ENCODE measurements around the gene RAET1G. TPM values are rescaled to one million over a fixed set of nuclear protein-coding genes. Genes with fewer than 3 reads are reported as not detected.
A peak's percentile ranks its signal among the peaks of the same experiment; 100 is the strongest.
"Not testable (repeated sequence)": the region's sequence is repeated elsewhere in the genome, so short reads cannot be mapped to it uniquely, and the experiment has no call there.

Gene RAET1G
- total and polyA plus RNA-seq, 2 of the 13 experiments (the other 11 are each of a cell fraction or from before 2014, with no cell fraction given), result not detected

GRCh38 chr6:149895048-149895590, 27.8 kb downstream of the RAET1G start (continued):
- no peak for TF ChIP-seq ZIK1 (CRISPR knock-in tag; IDR thresholded peaks at IDR 0.05; ENCODE audit: borderline replicate concordance, low read depth)

DNA sequence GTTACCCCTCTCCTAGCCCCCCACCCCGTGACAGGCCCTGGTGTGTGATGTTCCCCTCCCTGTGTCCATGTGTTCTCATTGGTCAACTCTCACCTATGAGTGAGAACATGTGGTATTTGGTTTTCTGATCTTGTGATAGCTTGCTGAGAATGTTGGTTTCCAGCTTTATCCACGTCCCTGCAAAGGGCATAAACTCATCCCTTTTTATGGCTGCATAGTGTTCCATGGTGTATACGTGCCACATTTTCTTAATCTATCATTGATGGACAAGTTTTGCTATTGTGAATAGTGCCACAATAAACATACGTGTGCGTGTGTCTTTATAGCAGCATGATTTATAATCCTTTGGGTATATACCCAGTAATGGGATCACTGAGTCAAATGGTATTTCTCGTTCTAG, 31.1 kb downstream of the RAET1G start:
- H3K79me2 ChIP-seq (ENCODE audit: insufficient read depth, low read length); H3K9ac ChIP-seq (ENCODE audit: insufficient read depth, low read depth, low read length); POLR2A ChIA-PET; H3K4me2 ChIP-seq (ENCODE audit: low read depth, low read length); BruUV-seq (replicated peaks); H3K36me3 ChIP-seq (replicated peaks in 1 of 2; ENCODE audit: control insufficient read depth in 1 of 2, insufficient read depth in 2 of 2, low read length in 2 of 2); CTCF ChIA-PET (ENCODE audit: low intra/inter-chr PET ratio, low total read pairs); H3K27ac ChIP-seq (ENCODE audit: extremely low read length, insufficient read depth, low read length); H3K4me3 ChIP-seq (replicated peaks in 1 of 3; ENCODE audit: insufficient read depth in 1 of 3, low read depth in 2 of 3, low read length in 3 of 3); ATAC-seq; in situ Hi-C loops (cut with HindIII; ENCODE audit: extremely low pct_ligation_motif_present, low pct_unique_long_range_greater_than_20kb); FAIRE-seq; H2AFZ ChIP-seq (ENCODE audit: low read length); intact Hi-C loops (cut with micrococcal nuclease; ENCODE audit: unreplicated experiment); H4K20me1 ChIP-seq (ENCODE audit: insufficient read depth, low read length); DNase-seq (ENCODE audit: low spot score); H3K9me3 ChIP-seq (ENCODE audit: low read length): not testable (repeated sequence)
- Histone ChIP-seq H3K27me3 (ENCODE audit: control insufficient read depth in 1 of 2, insufficient read depth in 2 of 2, low read length in 2 of 2) (peaks cover 3 to 48% of the 10 kb centered on the region in 2 experiments; a peak in 4 of 5 replicates), H3K4me1 (ENCODE audit: insufficient read depth, low read length) (peaks cover 26% of the 10 kb centered on the region)
- WGBS (ENCODE audit: low lambda C conversion rate), result 15% methylated on average over 6 of the region's 6 CpGs
- TF ChIP-seq, protein P1, sequence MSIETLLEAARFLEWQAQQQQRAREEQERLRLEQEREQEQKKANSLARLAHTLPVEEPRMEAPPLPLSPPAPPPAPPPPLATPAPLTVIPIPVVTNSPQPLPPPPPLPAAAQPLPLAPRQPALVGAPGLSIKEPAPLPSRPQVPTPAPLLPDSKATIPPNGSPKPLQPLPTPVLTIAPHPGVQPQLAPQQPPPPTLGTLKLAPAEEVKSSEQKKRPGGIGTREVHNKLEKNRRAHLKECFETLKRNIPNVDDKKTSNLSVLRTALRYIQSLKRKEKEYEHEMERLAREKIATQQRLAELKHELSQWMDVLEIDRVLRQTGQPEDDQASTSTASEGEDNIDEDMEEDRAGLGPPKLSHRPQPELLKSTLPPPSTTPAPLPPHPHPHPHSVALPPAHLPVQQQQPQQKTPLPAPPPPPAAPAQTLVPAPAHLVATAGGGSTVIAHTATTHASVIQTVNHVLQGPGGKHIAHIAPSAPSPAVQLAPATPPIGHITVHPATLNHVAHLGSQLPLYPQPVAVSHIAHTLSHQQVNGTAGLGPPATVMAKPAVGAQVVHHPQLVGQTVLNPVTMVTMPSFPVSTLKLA (IDR thresholded peaks at IDR 0.05), result 0 out of 2 replicates have a peak, but pooled peaks have one; percentile 30

GRCh38 chr6:149891259-149891658, 31.7 kb downstream of the RAET1G start:
- intact Hi-C loops (cut with micrococcal nuclease; ENCODE audit: unreplicated experiment), result no loop called here
- CTCF ChIA-PET (ENCODE audit: low intra/inter-chr PET ratio, low total read pairs), result no interaction called here
- no peak for TF ChIP-seq BCL6 (CRISPR knock-in tag; IDR thresholded peaks at IDR 0.05)
- no peak for TF ChIP-seq ATF1 (CRISPR knock-in tag; IDR thresholded peaks at IDR 0.05)
- TF ChIP-seq PHF21A (CRISPR knock-in tag; IDR thresholded peaks at IDR 0.05), result no peak
- TF ChIP-seq ZNF652 (CRISPR knock-in tag; IDR thresholded peaks at IDR 0.05; ENCODE audit: borderline replicate concordance, low read depth), result no peak
- no peak for TF ChIP-seq IKZF1 (IDR thresholded peaks at IDR 0.05)
- TF ChIP-seq, protein P2, sequence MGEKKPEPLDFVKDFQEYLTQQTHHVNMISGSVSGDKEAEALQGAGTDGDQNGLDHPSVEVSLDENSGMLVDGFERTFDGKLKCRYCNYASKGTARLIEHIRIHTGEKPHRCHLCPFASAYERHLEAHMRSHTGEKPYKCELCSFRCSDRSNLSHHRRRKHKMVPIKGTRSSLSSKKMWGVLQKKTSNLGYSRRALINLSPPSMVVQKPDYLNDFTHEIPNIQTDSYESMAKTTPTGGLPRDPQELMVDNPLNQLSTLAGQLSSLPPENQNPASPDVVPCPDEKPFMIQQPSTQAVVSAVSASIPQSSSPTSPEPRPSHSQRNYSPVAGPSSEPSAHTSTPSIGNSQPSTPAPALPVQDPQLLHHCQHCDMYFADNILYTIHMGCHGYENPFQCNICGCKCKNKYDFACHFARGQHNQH (CRISPR knock-in tag; IDR thresholded peaks at IDR 0.05), result no peak
- TF ChIP-seq THAP11 (CRISPR knock-in tag; IDR thresholded peaks at IDR 0.05), result no peak
- TF ChIP-seq KDM2A (CRISPR knock-in tag; IDR thresholded peaks at IDR 0.05; ENCODE audit: borderline replicate concordance, low read depth), result no peak
- TF ChIP-seq CENPBD1 (CRISPR knock-in tag; IDR thresholded peaks at IDR 0.05; ENCODE audit: borderline replicate concordance, low read depth), result no peak
- TF ChIP-seq ZBTB14 (CRISPR knock-in tag; IDR thresholded peaks at IDR 0.05), result no peak
- TF ChIP-seq ZFP41 (CRISPR knock-in tag; IDR thresholded peaks at IDR 0.05; ENCODE audit: borderline replicate concordance), result no peak

More at GRCh38 chr6:149891259-149891658, 31.7 kb downstream of the RAET1G start:
- Histone ChIP-seq H3K4me2 (ENCODE audit: low read depth, low read length) (no peak overlapping the region), H3K4me3 (replicated peaks in 1 of 3; ENCODE audit: insufficient read depth in 1 of 3, low read depth in 2 of 3, low read length in 3 of 3) (no peak overlapping the region), H3K4me1 (ENCODE audit: insufficient read depth, low read length) (peaks cover 21% of the 10 kb centered on the region), H2AFZ (ENCODE audit: low read length) (no peak overlapping the region), H3K36me3 (replicated peaks in 1 of 2; ENCODE audit: control insufficient read depth in 1 of 2, insufficient read depth in 2 of 2, low read length in 2 of 2) (no peaks in the 10 kb centered on the region), H3K9ac (ENCODE audit: insufficient read depth, low read depth, low read length) (no peak overlapping the region), H3K27ac (ENCODE audit: extremely low read length, insufficient read depth, low read length) (no peak overlapping the region), H3K9me3 (ENCODE audit: low read length) (no peaks in the 10 kb centered on the region), H3K27me3 (ENCODE audit: control insufficient read depth in 1 of 2, insufficient read depth in 2 of 2, low read length in 2 of 2) (peaks cover 3 to 45% of the 10 kb centered on the region in 2 experiments; a peak in 4 of 5 replicates), H4K20me1 (ENCODE audit: insufficient read depth, low read length) (no peaks in the 10 kb centered on the region), H3K79me2 (ENCODE audit: insufficient read depth, low read length) (no peaks in the 10 kb centered on the region)
- BruUV-seq (replicated peaks), result no TSS peak
- ATAC-seq (no peak), FAIRE-seq (no peak), DNase-seq (ENCODE audit: low spot score) (no peak)
- WGBS (ENCODE audit: low lambda C conversion rate), result under 1% methylated on average over 3 of the region's 3 CpGs
- POLR2A ChIA-PET, result no interaction called here
- in situ Hi-C loops (cut with HindIII; ENCODE audit: extremely low pct_ligation_motif_present, low pct_unique_long_range_greater_than_20kb), result no loop called here
